IMR-90 (cell line): ENCODE data around the gene UBXN11. TPM values are rescaled to one million over a fixed set of nuclear protein-coding genes. Genes with fewer than 3 reads are reported as not detected.

Experiments used
- ATAC-seq: fragments of 200-7000 bp; cut with Tn5 transposase; 2 replicates; pipeline ENCODE4 v1.9.1; 2020; ENCODE audit warnings: low read depth, mild to moderate bottlenecking, moderate library complexity
- BruUV-seq: library from RNA; stranded (reverse); fragments of 400-500 nt; replicated peaks from 2 replicates; lab custom pipeline; 2021; lab: Mats Ljungman, UMichigan
- CTCF ChIA-PET: fragments of 300-600 bp; formaldehyde crosslinking; extraction: SDS; loops from one replicate; lab custom pipeline; 2021; ENCODE audit warnings: antibody characterized with exemption; lab: Yijun Ruan, JAX
- POLR2A ChIA-PET: fragments of 300-600 bp; sonication (Branson Sonifier 250); formaldehyde crosslinking; loops from one replicate; lab custom pipeline; 2022; ENCODE audit warnings: antibody characterized with exemption; ENCODE audit not compliant: unreplicated experiment; lab: Charles Lee
- DNase-seq: peaks from one replicate; pipeline ENCODE4 v3.0.0; 2013
- H2AFZ ChIP-seq: replicated peaks from 2 replicates; pipeline ENCODE3; 2013; ENCODE audit warnings: low read length, mild to moderate bottlenecking; ENCODE audit not compliant: poor library complexity
- H2AK5ac ChIP-seq: 2 replicates; pipeline ENCODE4 v1.6.1; 2013; ENCODE audit warnings: low read depth, low read length, inconsistent platforms
- H2AK9ac ChIP-seq: replicated peaks from 2 replicates; pipeline ENCODE3; 2013; ENCODE audit warnings: mild to moderate bottlenecking, low read depth, low read length, moderate library complexity; ENCODE audit not compliant: poor library complexity
- H2BK120ac ChIP-seq: 2 replicates; pipeline ENCODE4 v1.6.1; 2013; ENCODE audit warnings: low read depth, low read length, inconsistent platforms
- H2BK15ac ChIP-seq: 3 replicates; pipeline ENCODE4 v1.6.1; 2013; ENCODE audit warnings: low read depth, low read length, inconsistent platforms
- H2BK20ac ChIP-seq: 2 replicates; pipeline ENCODE4 v1.6.1; 2013; ENCODE audit warnings: low read depth, mild to moderate bottlenecking, inconsistent platforms, low read length, moderate library complexity
- H2BK5ac ChIP-seq: 2 replicates; pipeline ENCODE4 v1.6.1; 2013; ENCODE audit warnings: mild to moderate bottlenecking, low read depth, low read length, inconsistent platforms; ENCODE audit not compliant: poor library complexity, severe bottlenecking
- H3K14ac ChIP-seq: replicated peaks from 2 replicates; pipeline ENCODE4 v1.6.1; 2013; ENCODE audit warnings: low read depth, low read length, inconsistent platforms
- H3K18ac ChIP-seq: 2 replicates; pipeline ENCODE4 v1.6.1; 2013; ENCODE audit warnings: low read depth, low read length, control low read depth
- H3K23ac ChIP-seq: 2 replicates; pipeline ENCODE4 v1.6.1; 2013; ENCODE audit warnings: low read depth, low read length, inconsistent platforms
- H3K27ac ChIP-seq: 2 replicates; pipeline ENCODE4 v1.5.1; 2013; ENCODE audit warnings: mild to moderate bottlenecking, control low read depth, low read length; ENCODE audit not compliant: insufficient read depth
- H3K27me3 ChIP-seq: 2 replicates; pipeline ENCODE4 v1.6.1; 2013; ENCODE audit warnings: low read length; ENCODE audit not compliant: control insufficient read depth, insufficient read depth
- H3K36me3 ChIP-seq: 2 replicates; pipeline ENCODE4 v1.6.1; 2013; ENCODE audit warnings: low read length, mixed read lengths; ENCODE audit not compliant: control insufficient read depth, insufficient read depth
- H3K4ac ChIP-seq: 2 replicates; pipeline ENCODE4 v1.6.1; 2013; ENCODE audit warnings: low read depth, low read length, inconsistent platforms
- H3K4me1 ChIP-seq: 2 replicates; pipeline ENCODE4 v1.6.1; 2013; ENCODE audit warnings: low read length, mixed read lengths; ENCODE audit not compliant: control insufficient read depth, insufficient read depth
- H3K4me2 ChIP-seq: 2 replicates; pipeline ENCODE4 v1.6.1; 2013; ENCODE audit warnings: low read depth, mild to moderate bottlenecking, control low read depth, low read length, moderate library complexity
- H3K4me3 ChIP-seq: 2 replicates; pipeline ENCODE4 v1.5.1; 2013; ENCODE audit warnings: low read depth, mild to moderate bottlenecking, control low read depth, low read length, moderate library complexity; ENCODE audit not compliant: insufficient read depth
- H3K56ac ChIP-seq: 2 replicates; pipeline ENCODE4 v1.6.1; 2013; ENCODE audit warnings: low read length, inconsistent platforms; ENCODE audit not compliant: insufficient read depth; ENCODE audit errors: extremely low read depth
- H3K79me1 ChIP-seq, 2 experiments: 2 replicates each; pipeline ENCODE4 v1.6.1; 2013; ENCODE audit warnings: low read length in 2 of 2, inconsistent platforms in 1 of 2, low read depth in 1 of 2
- H3K9ac ChIP-seq: 2 replicates; pipeline ENCODE4 v1.6.1; 2013; ENCODE audit warnings: low read depth, low read length, control low read depth
- H3K9me1 ChIP-seq: 2 replicates; pipeline ENCODE4 v1.6.1; 2013; ENCODE audit warnings: low read length, inconsistent platforms; ENCODE audit not compliant: insufficient read depth
- H3K9me3 ChIP-seq: 2 replicates; pipeline ENCODE4 v1.6.1; 2013; ENCODE audit warnings: low read length; ENCODE audit not compliant: control insufficient read depth, insufficient read depth
- H4K20me1 ChIP-seq: 2 replicates; pipeline ENCODE4 v1.6.1; 2013; ENCODE audit warnings: low read length, inconsistent platforms; ENCODE audit not compliant: insufficient read depth
- H4K5ac ChIP-seq: 2 replicates; pipeline ENCODE4 v1.6.1; 2013; ENCODE audit warnings: mild to moderate bottlenecking, low read depth, low read length, control low read depth
- H4K8ac ChIP-seq, 2 experiments: 2 replicates each; pipeline ENCODE4 v1.6.1; 2013; ENCODE audit warnings: low read depth in 2 of 2, low read length in 2 of 2, control low read depth in 1 of 2, inconsistent platforms in 1 of 2
- H4K91ac ChIP-seq: 2 replicates; pipeline ENCODE4 v1.6.1; 2013; ENCODE audit warnings: low read depth, low read length, inconsistent platforms; ENCODE audit not compliant: insufficient read depth
- CEBPB ChIP-seq: IDR thresholded peaks from 2 replicates; pipeline ENCODE4 v1.6.1; 2012; ENCODE audit warnings: low read depth, low read length, improper control_type of control experiment
- WGBS, 2 experiments: methylation state at CpG; one replicate each; pipeline versions ENCODE4 v1.1.5 to v1.1.7; 2013; ENCODE audit warnings: missing lambda C conversion rate in 2 of 2; ENCODE audit not compliant: insufficient read length in 1 of 2; ENCODE audit errors: extremely low coverage in 2 of 2; 5-methylcytosine and 5-hydroxymethylcytosine counted together
- dilution Hi-C: fragments of 300-500 bp; cut with HindIII; formaldehyde crosslinking; loops from one replicate; pipeline ENCODE4 v1.14.3; 2018; ENCODE audit warnings: low sequenced_read_pairs; ENCODE audit not compliant: unreplicated experiment
- in situ Hi-C: fragments of 300-500 bp; cut with MboI; formaldehyde crosslinking; loops from 3 replicates; pipeline ENCODE4 v1.14.3; 2019; ENCODE audit warnings: low sequenced_read_pairs, inconsistent platforms, mixed read lengths
- intact Hi-C: fragments of 100-400 bp; cut with micrococcal nuclease; formaldehyde crosslinking; loops from 2 replicates; pipeline ENCODE4 v1.10.0; 2022
- polyA plus RNA-seq, 3 experiments: library from polyadenylated mRNA; depleted of rRNA; stranded (reverse); fragments of >200 nt; gene quantifications; 2 replicates each; pipeline ENCODE4 v1.2.3, GENCODE V29; 2012; ENCODE audit warnings: low replicate concordance in 1 of 3
- total RNA-seq: library from RNA; depleted of rRNA; stranded (reverse); fragments of >200 nt; gene quantifications from 2 replicates; pipeline ENCODE4 v1.2.3, GENCODE V29; 2012
- TF ChIP-seq, protein P1 (sequence below): fragments of 150-350 bp; IDR thresholded peaks from 2 replicates; pipeline ENCODE4 v1.6.1; 2016; ENCODE audit warnings: low read depth, mild to moderate bottlenecking, low read length, moderate library complexity, borderline replicate concordance

The UBXN11 gene
- total and polyA plus RNA-seq, 2 of the 4 experiments (the other 2 are of a cell fraction): 5.2 to 17.0 TPM

DNA sequence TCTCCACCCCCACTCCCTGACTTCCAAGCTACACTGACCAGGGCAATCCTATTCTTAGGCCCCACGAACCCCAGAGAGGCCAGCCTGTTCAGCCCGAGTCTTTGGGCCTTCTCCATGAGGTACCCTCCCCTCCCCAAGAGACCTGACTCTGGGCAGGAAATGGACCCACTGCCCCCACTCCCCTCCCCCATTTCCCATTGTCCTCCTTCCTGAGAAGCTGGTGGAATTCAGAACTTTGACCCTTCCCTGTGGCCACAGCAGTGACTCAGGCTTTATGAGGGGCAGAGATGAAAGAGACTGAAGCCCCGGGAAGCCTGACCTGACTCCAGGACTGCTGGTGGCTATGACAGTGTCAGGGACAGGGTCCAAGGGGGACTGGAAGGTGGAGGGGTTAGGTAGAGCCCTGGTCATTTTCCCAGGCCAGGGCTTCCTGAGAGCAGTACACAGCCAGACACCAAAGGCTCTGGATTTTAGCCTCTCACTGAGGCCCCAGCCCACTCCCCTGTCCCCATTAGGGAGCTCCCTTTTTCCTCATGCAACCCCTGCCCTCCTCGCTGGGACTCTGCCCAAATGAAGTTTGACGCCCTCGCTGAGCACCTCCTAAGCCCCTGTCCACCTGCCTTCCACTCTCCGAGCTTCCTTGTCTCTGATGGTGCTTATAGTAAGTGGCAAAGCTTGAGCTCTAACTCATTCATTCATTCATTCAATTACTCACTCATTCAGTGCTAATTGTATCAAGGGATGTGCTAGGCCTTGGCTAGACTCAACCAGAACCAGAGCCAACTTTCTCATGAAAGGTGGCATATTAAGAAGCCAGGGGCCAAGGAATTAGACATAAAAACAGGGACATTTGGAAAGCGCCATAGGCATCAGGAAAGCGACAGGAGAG is 44.5 kb upstream of the UBXN11 start:
- peak overlapping the region; percentile 13; the same call in 1 of the 2 replicates for H2BK120ac ChIP-seq
- WGBS, 2 experiments: 93% methylated on average over 2 of the region's 9 CpGs; no CpG with 5 or more reads in 1 of the 2 experiments
- H2AK5ac ChIP-seq: no peak overlapping the region
- H3K9ac ChIP-seq: no peak overlapping the region
- dilution Hi-C loops: no loop called here
- no peak overlapping the region for H4K91ac ChIP-seq
- intact Hi-C loops: no loop called here
- H3K4me2 ChIP-seq: no peak overlapping the region
- H3K14ac ChIP-seq: peak overlapping the region; percentile 66; the same call in 1 of the 2 replicates
- CTCF ChIA-PET: no interaction called here
- H2BK20ac ChIP-seq: peak overlapping the region; percentile 3
- peaks cover 9% of the 10 kb centered on the region for H3K4me1 ChIP-seq
- no peaks in the 10 kb centered on the region; the same call in 1 of the 2 replicates for H4K20me1 ChIP-seq
- H2AK9ac ChIP-seq: no peak overlapping the region
- peaks cover 9% of the 10 kb centered on the region; the same call in 1 of the 2 replicates for H3K9me1 ChIP-seq
- ATAC-seq: no peak; the same call in 1 of the 2 replicates
- peak; percentile 24 for DNase-seq
- no peaks in the 10 kb centered on the region for H3K79me1 ChIP-seq
- H3K4ac ChIP-seq: peak overlapping the region; percentile 34
- no peak overlapping the region for H2BK5ac ChIP-seq
- no peak overlapping the region for H3K27ac ChIP-seq
- H3K18ac ChIP-seq: no peak overlapping the region
- no peaks in the 10 kb centered on the region for H3K36me3 ChIP-seq
- POLR2A ChIA-PET: no interaction called here
- no peak for TF ChIP-seq CEBPB
- TF ChIP-seq, protein P1, sequence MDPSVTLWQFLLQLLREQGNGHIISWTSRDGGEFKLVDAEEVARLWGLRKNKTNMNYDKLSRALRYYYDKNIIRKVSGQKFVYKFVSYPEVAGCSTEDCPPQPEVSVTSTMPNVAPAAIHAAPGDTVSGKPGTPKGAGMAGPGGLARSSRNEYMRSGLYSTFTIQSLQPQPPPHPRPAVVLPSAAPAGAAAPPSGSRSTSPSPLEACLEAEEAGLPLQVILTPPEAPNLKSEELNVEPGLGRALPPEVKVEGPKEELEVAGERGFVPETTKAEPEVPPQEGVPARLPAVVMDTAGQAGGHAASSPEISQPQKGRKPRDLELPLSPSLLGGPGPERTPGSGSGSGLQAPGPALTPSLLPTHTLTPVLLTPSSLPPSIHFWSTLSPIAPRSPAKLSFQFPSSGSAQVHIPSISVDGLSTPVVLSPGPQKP: no peak
- no peak overlapping the region for H4K5ac ChIP-seq
- no peak overlapping the region for H3K4me3 ChIP-seq
- H2AFZ ChIP-seq: no peak overlapping the region
- H2BK15ac ChIP-seq: no peak overlapping the region; the same call in 2 of the 3 replicates
- no peak overlapping the region for H3K23ac ChIP-seq
- peaks cover 27% of the 10 kb centered on the region for H3K27me3 ChIP-seq
- H4K8ac ChIP-seq: peak overlapping the region in 1 of 2 experiments; percentile 9; a peak in 1 of 4 replicates
- no peak overlapping the region for H3K56ac ChIP-seq
- BruUV-seq: no TSS peak
- in situ Hi-C loops: no loop called here
- H3K9me3 ChIP-seq: no peaks in the 10 kb centered on the region
